Measurements from ENCODE around the gene MRRF.
"Not testable (repeated sequence)": the region's sequence is repeated elsewhere in the genome, so short reads cannot be mapped to it uniquely, and the experiment has no call there.

- not testable (repeated sequence) for TF ChIP-seq CTCF, POLR2A (IDR thresholded peaks at IDR 0.05)
Measured at GRCh38 chr9:122363131-122363530, 98.4 kb downstream of the MRRF start.

All from uterus (tissue), 2 donors.